Measurements from ENCODE around the gene BRIP1.
"Not testable (repeated sequence)": the region's sequence is repeated elsewhere in the genome, so short reads cannot be mapped to it uniquely, and the experiment has no call there.

BRIP1 gene

GRCh38 chr17:61695779-61696337 is 167.5 kb downstream of the BRIP1 start:
- no peak for DNase-seq (ENCODE audit: low read depth)

GRCh38 chr17:61694095-61694494 is 169.2 kb downstream of the BRIP1 start:
- no peak for DNase-seq (ENCODE audit: low read depth)

GRCh38 chr17:61689610-61690180 is 173.6 kb downstream of the BRIP1 start:
- no peak for DNase-seq (ENCODE audit: low read depth)

- DNase-seq (ENCODE audit: low read depth): no peak
Measured at GRCh38 chr17:61687769-61688168, 175.6 kb downstream of the BRIP1 start.

- no peak for DNase-seq (ENCODE audit: low read depth)
Measured at GRCh38 chr17:61686113-61686512, 177.2 kb downstream of the BRIP1 start.

GRCh38 chr17:61684818-61685217 is 178.5 kb downstream of the BRIP1 start:
- no peak for DNase-seq (ENCODE audit: low read depth)

GRCh38 chr17:61684172-61684571 is 179.2 kb downstream of the BRIP1 start:
- no peak for DNase-seq (ENCODE audit: low read depth)

- no peak for DNase-seq (ENCODE audit: low read depth)
Measured at GRCh38 chr17:61683466-61683865, 179.9 kb downstream of the BRIP1 start.

- DNase-seq (ENCODE audit: low read depth): no peak
Measured at GRCh38 chr17:61680921-61681320, 182.4 kb downstream of the BRIP1 start.

GRCh38 chr17:61678339-61678738 is 185.0 kb downstream of the BRIP1 start:
- no peak for DNase-seq (ENCODE audit: low read depth)

GRCh38 chr17:61677150-61677811 is 186.0 kb downstream of the BRIP1 start:
- not testable (repeated sequence) for DNase-seq (ENCODE audit: low read depth)

- DNase-seq (ENCODE audit: low read depth): not testable (repeated sequence)
Measured at GRCh38 chr17:61676522-61676921, 186.8 kb downstream of the BRIP1 start.

- not testable (repeated sequence) for DNase-seq (ENCODE audit: low read depth)
Measured at GRCh38 chr17:61674609-61675008, 188.7 kb downstream of the BRIP1 start.

- DNase-seq (ENCODE audit: low read depth): not testable (repeated sequence)
Measured at GRCh38 chr17:61673019-61673897, 190.1 kb downstream of the BRIP1 start.

GRCh38 chr17:61672140-61672539 is 191.2 kb downstream of the BRIP1 start:
- no peak for DNase-seq (ENCODE audit: low read depth)

GRCh38 chr17:61670691-61671090 is 192.6 kb downstream of the BRIP1 start:
- no peak for DNase-seq (ENCODE audit: low read depth)

- DNase-seq (ENCODE audit: low read depth): no peak
Measured at GRCh38 chr17:61669522-61669921, 193.8 kb downstream of the BRIP1 start.

GRCh38 chr17:61668486-61668885 is 194.8 kb downstream of the BRIP1 start:
- no peak for DNase-seq (ENCODE audit: low read depth)

GRCh38 chr17:61666406-61667088 is 196.8 kb downstream of the BRIP1 start:
- DNase-seq (ENCODE audit: low read depth): not testable (repeated sequence)

- no peak for DNase-seq (ENCODE audit: low read depth)
Measured at GRCh38 chr17:61663310-61663709, 200.0 kb downstream of the BRIP1 start.

- DNase-seq (ENCODE audit: low read depth): peak; percentile 0
Measured at GRCh38 chr17:61662741-61663140, 200.6 kb downstream of the BRIP1 start.

- DNase-seq (ENCODE audit: low read depth): no peak
Measured at GRCh38 chr17:61662186-61662585, 201.1 kb downstream of the BRIP1 start.
